NCI-H146 (cell line): ENCODE data around the gene CCDC102A.

Source experiments
- DNase-seq: peaks from one replicate; lab custom pipeline; 2025; lab: John Stamatoyannopoulos, UW

Gene CCDC102A

GRCh38 chr16:57519796-57520360 is 16.5 kb downstream of the CCDC102A start:
- peak; percentile 46 for DNase-seq

- DNase-seq, result no peak
These were observed 17.4 kb downstream of the CCDC102A start for GRCh38 chr16:57518922-57519321.

- DNase-seq, result no peak
These were observed 17.9 kb downstream of the CCDC102A start for GRCh38 chr16:57518520-57518919.

- no peak for DNase-seq
These were observed 18.7 kb downstream of the CCDC102A start for GRCh38 chr16:57517397-57518367.

GRCh38 chr16:57516773-57517172 is 19.6 kb downstream of the CCDC102A start:
- no peak for DNase-seq

- no peak for DNase-seq
These were observed 20.1 kb downstream of the CCDC102A start for GRCh38 chr16:57516176-57516725.

- DNase-seq, result no peak
These were observed 21.4 kb downstream of the CCDC102A start for GRCh38 chr16:57514791-57515600.

GRCh38 chr16:57514371-57514770 is 22.0 kb downstream of the CCDC102A start:
- no peak for DNase-seq

GRCh38 chr16:57513371-57514102 is 22.8 kb downstream of the CCDC102A start:
- DNase-seq, result no peak

GRCh38 chr16:57512296-57513001 is 23.9 kb downstream of the CCDC102A start:
- no peak for DNase-seq

GRCh38 chr16:57510016-57510871 is 26.1 kb downstream of the CCDC102A start:
- no peak for DNase-seq

- no peak for DNase-seq
These were observed 27.0 kb downstream of the CCDC102A start for GRCh38 chr16:57509231-57509923.

- no peak for DNase-seq
These were observed 28.3 kb downstream of the CCDC102A start for GRCh38 chr16:57508035-57508425.

- DNase-seq, result peak; percentile 22
These were observed 29.0 kb downstream of the CCDC102A start for GRCh38 chr16:57507136-57508034.

- DNase-seq, result no peak
These were observed 31.2 kb downstream of the CCDC102A start for GRCh38 chr16:57505169-57505568.

GRCh38 chr16:57504491-57504890 is 31.9 kb downstream of the CCDC102A start:
- DNase-seq, result no peak

GRCh38 chr16:57504001-57504400 is 32.4 kb downstream of the CCDC102A start:
- no peak for DNase-seq

GRCh38 chr16:57503366-57503765 is 33.0 kb downstream of the CCDC102A start:
- peak; percentile 81 for DNase-seq
